ENCODE data around the gene TJP2.

The TJP2 gene

GRCh38 chr9:69139596-69139995 lies 34.5 kb upstream of the TJP2 start (continued):
- TF ChIP-seq ZNF2 (tag by site-specific recombination; IDR thresholded peaks at IDR 0.05) (no peak), ZNF48 (tag by site-specific recombination; IDR thresholded peaks at IDR 0.05) (no peak), ZNF747 (tag by site-specific recombination; IDR thresholded peaks at IDR 0.05) (no peak), EGR2 (tag by site-specific recombination; IDR thresholded peaks at IDR 0.05; ENCODE audit: low read depth) (no peak), PRDM6 (tag by site-specific recombination; IDR thresholded peaks at IDR 0.05) (no peak), INSM2 (tag by site-specific recombination; IDR thresholded peaks at IDR 0.05) (no peak)

- Histone ChIP-seq H3K36me3 (ENCODE audit: control insufficient read depth in 2 of 2, insufficient read depth in 1 of 2, low read length in 2 of 2) (no peaks in the 10 kb centered on the region), H3K4me1 (ENCODE audit: control insufficient read depth, insufficient read depth, low read length) (no peaks in the 10 kb centered on the region), H3K4me3 (ENCODE audit: low read depth, low read length) (no peak overlapping the region), H3K9me3 (ENCODE audit: control insufficient read depth, insufficient read depth, low read depth, low read length) (no peaks in the 10 kb centered on the region), H3K27ac (ENCODE audit: extremely low read depth, low read depth, low read length) (no peak overlapping the region)
- ChIA-PET POLR2A (no interaction called here), CTCF (interaction anchor here (0.6 to 1.2 kb wide), 2 partner anchors 67 to 652 kb away, joined by 3 to 5 read pairs; no protein-coding TSS in a partner anchor)
- TF ChIP-seq KLF9 (tag by site-specific recombination; IDR thresholded peaks at IDR 0.05; ENCODE audit: low read depth): no peak
- no peak for TF ChIP-seq ZNF529 (tag by site-specific recombination; IDR thresholded peaks at IDR 0.05; ENCODE audit: insufficient replicate concordance)
- TF ChIP-seq ZNF449 (tag by site-specific recombination; IDR thresholded peaks at IDR 0.05): no peak
- no peak for TF ChIP-seq ZNF664 (tag by site-specific recombination; IDR thresholded peaks at IDR 0.05)
- TF ChIP-seq ZNF280D (tag by site-specific recombination; IDR thresholded peaks at IDR 0.05): no peak
Observed at GRCh38 chr9:69140123-69140735, 33.8 kb upstream of the TJP2 start.

- no peaks in the 10 kb centered on the region for H3K4me1 ChIP-seq (ENCODE audit: control insufficient read depth, insufficient read depth, low read length)
- no peaks in the 10 kb centered on the region for H3K36me3 ChIP-seq (ENCODE audit: control insufficient read depth in 2 of 2, insufficient read depth in 1 of 2, low read length in 2 of 2)
- H3K27ac ChIP-seq (ENCODE audit: extremely low read depth, low read depth, low read length): no peak overlapping the region
- no peaks in the 10 kb centered on the region for H3K9me3 ChIP-seq (ENCODE audit: control insufficient read depth, insufficient read depth, low read depth, low read length)
- ChIA-PET CTCF (interaction anchor here (1.3 to 2.7 kb wide), 2 partner anchors 17 to 51 kb away, joined by 4 to 12 read pairs; no protein-coding TSS in a partner anchor), POLR2A (no interaction called here)
- no peak overlapping the region for H3K4me3 ChIP-seq (ENCODE audit: low read depth, low read length)
- no peak for TF ChIP-seq ZFHX2 (tag by site-specific recombination; conservative IDR thresholded peaks at IDR 0.05)
- no peak for TF ChIP-seq ZNF514 (tag by site-specific recombination; IDR thresholded peaks at IDR 0.05)
- TF ChIP-seq HOXC10 (CRISPR knock-in tag; IDR thresholded peaks at IDR 0.05): no peak
- TF ChIP-seq ZNF416 (tag by site-specific recombination; IDR thresholded peaks at IDR 0.05): no peak
- no peak for TF ChIP-seq ZNF639 (tag by site-specific recombination; IDR thresholded peaks at IDR 0.05)
- no peak for TF ChIP-seq ZBTB1 (tag by site-specific recombination; IDR thresholded peaks at IDR 0.05)
- TF ChIP-seq ZNF426 (tag by site-specific recombination; IDR thresholded peaks at IDR 0.05): no peak
- TF ChIP-seq ZNF341 (tag by site-specific recombination; IDR thresholded peaks at IDR 0.05; ENCODE audit: low read depth): no peak
- TF ChIP-seq ZNF112 (tag by site-specific recombination; IDR thresholded peaks at IDR 0.05): no peak
- no peak for TF ChIP-seq ZNF292 (tag by site-specific recombination; IDR thresholded peaks at IDR 0.05; ENCODE audit: borderline replicate concordance, low read depth)
- no peak for TF ChIP-seq SP7 (tag by site-specific recombination; IDR thresholded peaks at IDR 0.05)
- no peak for TF ChIP-seq ZNF266 (tag by site-specific recombination; IDR thresholded peaks at IDR 0.05; ENCODE audit: low read depth)
- TF ChIP-seq ZBTB20 (tag by site-specific recombination; IDR thresholded peaks at IDR 0.05): no peak
- TF ChIP-seq WT1 (tag by site-specific recombination; IDR thresholded peaks at IDR 0.05): no peak
Observed at GRCh38 chr9:69141851-69142250, 32.2 kb upstream of the TJP2 start.
